Stimulated activated CD8-positive, alpha-beta memory T cell treated with anti-CD3 and anti-CD28 coated beads, Interleukin-12 subunit alpha, Interleukin-12 subunit beta, amount 100 ng/mL, for 24 hours (primary cell): ENCODE data around the gene RGCC.

Experiments
- DNase-seq: peaks from one replicate; pipeline ENCODE4 v3.0.0-alpha.2; 2020; ENCODE audit errors: extremely low read depth

Gene RGCC

DNA sequence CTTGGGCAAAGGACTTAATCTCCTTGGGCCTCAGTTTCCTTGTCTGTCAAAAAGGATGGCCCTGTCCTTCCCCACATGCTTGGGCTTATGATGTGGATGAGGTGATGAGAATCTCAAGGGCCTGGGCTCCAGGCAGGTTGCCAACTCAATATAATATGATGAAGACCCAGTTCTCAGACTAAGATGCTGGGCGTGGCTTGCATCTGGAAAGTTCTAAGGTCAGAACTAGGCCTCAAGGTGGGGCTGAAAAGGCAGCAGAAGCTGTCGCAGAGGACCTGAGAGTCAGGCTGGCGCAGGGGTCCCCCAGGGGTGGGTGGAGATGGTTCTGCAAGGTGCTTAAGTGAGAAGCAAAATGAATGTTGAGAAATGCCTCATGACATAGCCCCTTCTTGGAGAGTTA, 58.8 kb downstream of the RGCC start:
- no peak for DNase-seq

DNA sequence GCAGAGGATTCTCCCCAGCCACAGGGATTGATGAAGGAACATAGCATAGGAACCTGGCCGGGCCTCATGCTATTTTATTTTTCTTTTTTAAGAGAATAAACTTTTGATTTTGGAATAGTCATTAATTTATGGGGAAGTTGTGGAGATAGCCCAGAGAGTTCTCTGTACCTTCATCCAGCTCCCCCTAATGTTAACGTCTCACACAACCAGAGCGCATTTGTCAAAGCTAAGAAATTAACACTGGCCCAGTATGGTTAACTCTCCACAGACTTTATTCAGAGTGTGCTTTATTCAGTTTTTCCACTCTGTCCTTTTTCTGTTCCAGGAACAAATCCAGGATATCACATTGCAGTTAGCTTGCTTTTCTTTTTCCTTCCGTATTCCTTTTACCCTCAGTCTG, 59.4 kb downstream of the RGCC start:
- no peak for DNase-seq

DNA sequence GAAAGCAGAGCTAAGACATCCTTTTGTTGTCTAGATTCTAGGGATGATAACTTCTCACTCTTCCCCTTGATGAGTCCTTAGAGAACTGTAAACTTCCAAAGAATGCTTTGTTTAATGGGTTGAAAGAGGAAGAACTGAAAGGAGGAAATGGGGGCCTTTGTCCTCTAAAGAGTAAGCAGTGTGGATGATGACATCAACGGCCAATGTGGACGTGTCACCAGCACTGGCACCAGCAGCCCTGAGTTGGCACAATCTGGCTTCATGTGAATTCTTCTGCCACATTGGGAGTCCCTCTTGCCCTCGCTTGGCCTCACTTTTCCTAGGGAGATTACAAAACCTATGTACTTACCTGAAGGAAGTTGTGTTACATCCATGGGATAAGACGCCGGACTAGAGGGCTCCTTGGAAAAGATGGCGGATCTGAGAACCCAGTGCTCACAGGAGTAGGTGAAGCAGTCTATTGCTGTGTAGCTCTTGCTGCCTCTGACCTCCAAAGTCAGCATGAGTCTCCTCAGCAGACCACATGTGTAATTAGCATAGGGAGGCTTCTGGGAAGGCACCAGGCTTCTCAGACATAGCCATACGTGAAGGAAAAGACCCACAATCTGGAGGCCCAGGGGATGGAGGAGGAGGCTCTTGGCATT, 62.8 kb downstream of the RGCC start:
- no peak for DNase-seq
